K562 (cell line): ENCODE measurements around the gene ENTPD6. TPM values are rescaled to one million over a fixed set of nuclear protein-coding genes. Genes with fewer than 3 reads are reported as not detected.

Source experiments
- ATAC-seq: fragments of 200-7000 bp; cut with Tn5 transposase; 3 replicates; pipeline ENCODE4 v1.9.1; 2020; ENCODE audit warnings: moderate library complexity
- BruUV-seq: library from RNA; stranded (reverse); fragments of 400-500 nt; replicated peaks from 2 replicates; lab custom pipeline; 2021; lab: Mats Ljungman, UMichigan
- CTCF ChIA-PET: fragments of 300-600 bp; formaldehyde crosslinking; extraction: SDS; loops from one replicate; lab custom pipeline; 2021; ENCODE audit warnings: low intra/inter-chr PET ratio; lab: Yijun Ruan, JAX
- POLR2A ChIA-PET: fragments of 300-600, 350-650 bp; sonication (Branson Sonifier 250); formaldehyde crosslinking; extraction: SDS; loops from one replicate; lab custom pipeline; 2021; ENCODE audit warnings: antibody characterized with exemption, inconsistent platforms; lab: Yijun Ruan, JAX
- DNase-seq, 4 experiments: peaks; one replicate each; pipeline versions ENCODE4 v3.0.0 to v3.0.0-alpha.2; 2011 to 2018; ENCODE audit warnings: low spot score in 3 of 4, mixed read lengths in 3 of 4; ENCODE audit errors: extremely low read depth in 1 of 4
- FAIRE-seq: peaks from 2 replicates; lab custom pipeline; 2011; peaks lifted over from hg19 to GRCh38; lab: Jason Lieb, UNC
- H2AFZ ChIP-seq: 2 replicates; pipeline ENCODE4 v1.6.0; 2011; ENCODE audit warnings: low read depth, low read length, control low read depth, inconsistent platforms
- H3K27ac ChIP-seq: fragments of 200-600 bp; 3 replicates; pipeline ENCODE4 v1.8.0; 2011; ENCODE audit warnings: low read depth, mild to moderate bottlenecking, control low read depth, inconsistent platforms, low read length, moderate library complexity, mixed read lengths; ENCODE audit errors: extremely low read depth
- H3K27me3 ChIP-seq, 2 experiments: fragments of 300-600 bp in 1 of 2; 2 replicates in 1 of 2; 3 replicates in 1 of 2; pipeline versions ENCODE4 v1.6.0 to v1.8.0; 2011; ENCODE audit warnings: inconsistent platforms in 2 of 2, low read length in 2 of 2, mild to moderate bottlenecking in 1 of 2, mixed read lengths in 1 of 2, moderate library complexity in 1 of 2; ENCODE audit not compliant: control insufficient read depth in 2 of 2, insufficient read depth in 2 of 2
- H3K36me3 ChIP-seq: fragments of 300-600 bp; 3 replicates; pipeline ENCODE4 v1.8.0; 2011; ENCODE audit warnings: mild to moderate bottlenecking, low read length, inconsistent platforms; ENCODE audit not compliant: control insufficient read depth, insufficient read depth
- H3K4me1 ChIP-seq, 2 experiments: fragments of 200-600 bp in 1 of 2; replicated peaks in 1 of 2; 2 replicates in 1 of 2; 3 replicates in 1 of 2; pipeline versions ENCODE4 v1.5.1 to v1.8.0; 2011; ENCODE audit warnings: inconsistent platforms in 2 of 2, low read length in 2 of 2, mild to moderate bottlenecking in 1 of 2, mixed read lengths in 1 of 2, moderate library complexity in 1 of 2; ENCODE audit not compliant: control insufficient read depth in 2 of 2, insufficient read depth in 2 of 2
- H3K4me2 ChIP-seq: 2 replicates; pipeline ENCODE4 v1.6.1; 2011; ENCODE audit warnings: low read length, control low read depth, inconsistent platforms, mixed read lengths; ENCODE audit not compliant: insufficient read depth
- H3K4me3 ChIP-seq: fragments of 200-600 bp; sonication (generic), shearing (Covaris generic); 2 replicates; pipeline ENCODE4 v1.5.1; 2016; ENCODE audit warnings: control low read depth, inconsistent platforms
- H3K79me2 ChIP-seq: fragments of 200-600 bp; 3 replicates; pipeline ENCODE4 v1.8.0; 2011; ENCODE audit warnings: low read length, inconsistent platforms; ENCODE audit not compliant: control insufficient read depth, insufficient read depth
- H3K9ac ChIP-seq, 2 experiments: 2 replicates each; pipeline versions ENCODE4 v1.6.0 to v1.6.1; 2011; ENCODE audit warnings: low read depth in 2 of 2, low read length in 2 of 2, control low read depth in 1 of 2, inconsistent platforms in 1 of 2, mild to moderate bottlenecking in 1 of 2, mixed read lengths in 1 of 2; ENCODE audit not compliant: insufficient read depth in 1 of 2
- H3K9me1 ChIP-seq: one replicate; pipeline ENCODE4 v1.6.0; 2011; ENCODE audit warnings: inconsistent platforms, mild to moderate bottlenecking, low read length, moderate library complexity; ENCODE audit not compliant: control insufficient read depth, insufficient read depth
- H3K9me3 ChIP-seq: replicated peaks from 2 replicates; pipeline ENCODE4 v1.5.1; 2011; ENCODE audit warnings: low read depth, low read length, inconsistent platforms; ENCODE audit not compliant: control insufficient read depth, insufficient read depth
- H4K20me1 ChIP-seq: replicated peaks from 2 replicates; pipeline ENCODE4 v1.6.1; 2011; ENCODE audit warnings: low read length, inconsistent platforms, mixed read lengths; ENCODE audit not compliant: control insufficient read depth, insufficient read depth
- ATF7 ChIP-seq: fragments of 450-650 bp; IDR thresholded peaks from 2 replicates; pipeline ENCODE4 v1.7.1; 2014; ENCODE audit warnings: mild to moderate bottlenecking, moderate library complexity
- BCOR ChIP-seq: fragments of 450-650 bp; IDR thresholded peaks from 2 replicates; pipeline ENCODE4 v1.6.1; 2016
- GABPA ChIP-seq: fragments of 200-800 bp; sonication (Bioruptor generic); conservative IDR thresholded peaks from 2 replicates; pipeline ENCODE4 v1.6.1; 2016; ENCODE audit warnings: low read depth, missing genetic modification characterization, missing compliant biosample characterization
- POLR2H ChIP-seq: IDR thresholded peaks from 2 replicates; pipeline ENCODE4 v1.6.1; 2016; ENCODE audit warnings: missing genetic modification characterization, low read depth, mild to moderate bottlenecking, control low read depth, missing compliant biosample characterization, moderate library complexity
- SAFB2 ChIP-seq: fragments of 200-400 bp; formaldehyde crosslinking; IDR thresholded peaks from 2 replicates; pipeline ENCODE4 v1.6.1; 2018; ENCODE audit warnings: borderline replicate concordance, low read length, low read depth, moderate library complexity; ENCODE audit not compliant: severe bottlenecking
- ZNF253 ChIP-seq: fragments of 250-450 bp; sonication (Bioruptor Pico); conservative IDR thresholded peaks from 2 replicates; pipeline ENCODE4 v1.6.1; 2021; ENCODE audit warnings: mild to moderate bottlenecking
- ZNF444 ChIP-seq: fragments of 250-450 bp; sonication (Bioruptor Pico); IDR thresholded peaks from 2 replicates; pipeline ENCODE4 v1.4.0; 2020; ENCODE audit warnings: mild to moderate bottlenecking, moderate library complexity
- ZNF778 ChIP-seq: fragments of 450-650 bp; formaldehyde crosslinking; IDR thresholded peaks from 2 replicates; pipeline ENCODE4 v1.4.0; 2020; ENCODE audit warnings: mild to moderate bottlenecking, moderate library complexity
- WGBS: fragments of 100-300 bp; shearing (Covaris generic); methylation state at CpG from one replicate; pipeline ENCODE4 v1.1.6; 2016; ENCODE audit warnings: low coverage, mixed read lengths; ENCODE audit not compliant: insufficient coverage; ENCODE audit errors: missing lambda C conversion rate; 5-methylcytosine and 5-hydroxymethylcytosine counted together
- in situ Hi-C: fragments of 300-500 bp; cut with MboI; formaldehyde crosslinking; loops from 4 replicates; pipeline ENCODE4 v1.15.0; 2018; ENCODE audit warnings: inconsistent platforms, mixed read lengths
- intact Hi-C: fragments of 100-400 bp; cut with micrococcal nuclease; formaldehyde crosslinking; loops from 2 replicates; pipeline ENCODE4 v1.14.2; 2022
- polyA plus RNA-seq, 8 experiments: library from polyadenylated mRNA; depleted of rRNA in 4 of 8; stranded (reverse) in 5 of 8; unstranded in 3 of 8; fragments of >200 nt; fragmentation: Nextera tagmentation in 2 of 8; fragmentation: Illumina TruSeq in 1 of 8; extraction: Ambion mirVana in 2 of 8; extraction: Trizol in 1 of 8; gene quantifications; 2 replicates each; pipeline versions ENCODE4 v1.2.1 to v1.2.3, GENCODE V29; 2011 to 2014; ENCODE audit warnings: inconsistent platforms in 1 of 8, missing spikeins in 1 of 8
- total RNA-seq, 7 experiments: library from RNA; depleted of rRNA in 6 of 7; stranded (reverse); fragments of >200 nt in 6 of 7; fragmentation: Illumina TruSeq in 2 of 7; extraction: Trizol in 2 of 7; gene quantifications; 2 replicates each; pipeline versions ENCODE4 v1.2.1 to v1.2.3, GENCODE V29; 2011 to 2021; ENCODE audit warnings: low replicate concordance in 1 of 7
- TF ChIP-seq, protein P1 (sequence below): fragments of 450-650 bp; formaldehyde crosslinking; IDR thresholded peaks from 2 replicates; pipeline ENCODE4 v1.4.0; 2022; ENCODE audit warnings: missing genetic modification characterization

Gene ENTPD6
- total and polyA plus RNA-seq, 9 of the 15 experiments (the other 6 are each of a cell fraction or from before 2014, with no cell fraction given) = 0.82 to 36.8 (median 22.4) TPM

DNA sequence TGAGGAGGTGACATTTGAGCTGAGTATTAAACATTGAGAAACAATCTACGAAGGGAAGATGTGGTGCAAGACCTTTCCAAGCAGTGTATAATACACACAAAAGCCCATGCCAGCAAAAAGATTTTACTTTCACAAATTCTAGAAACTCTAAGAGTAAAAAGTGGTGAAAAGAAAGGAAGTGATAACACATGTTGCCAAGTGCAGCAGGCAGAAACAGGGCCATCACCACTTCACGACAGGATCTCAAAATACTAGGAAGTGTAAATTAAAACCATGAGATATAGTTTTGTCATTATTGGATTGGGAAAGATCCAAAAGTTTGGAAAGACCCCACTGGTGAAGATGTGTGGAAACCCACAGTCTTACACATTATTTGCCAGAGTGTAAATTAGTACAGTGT lies 1.7 kb upstream of the ENTPD6 start:
- WGBS = 22% methylated on average over 2 of the region's 2 CpGs
- CTCF ChIA-PET = no interaction called here
- ATAC-seq (no peak), DNase-seq (no peak), FAIRE-seq (no peak)
- Histone ChIP-seq H3K4me2 (no peak overlapping the region), H2AFZ (no peak overlapping the region), H3K4me1 (peaks cover 7 to 22% of the 10 kb centered on the region in 2 experiments; a peak in 4 of 5 replicates), H3K4me3 (no peak overlapping the region), H3K9me1 (peaks cover 2% of the 10 kb centered on the region), H3K27ac (no peak overlapping the region), H3K27me3 (peaks cover 5 to 15% of the 10 kb centered on the region in 2 experiments; a peak in 3 of 5 replicates), H3K9me3 (no peaks in the 10 kb centered on the region), H3K9ac (no peak overlapping the region), H4K20me1 (peaks cover 10% of the 10 kb centered on the region), H3K36me3 (peaks cover 2% of the 10 kb centered on the region; the same call in 1 of the 3 replicates), H3K79me2 (peaks cover 18% of the 10 kb centered on the region)
- in situ Hi-C loops (no loop called here), intact Hi-C loops (no loop called here)
- TF ChIP-seq GABPA (tag) (no peak), ZNF778 (CRISPR knock-in tag) (no peak), ATF7 (no peak), BCOR (no peak), ZNF444 (CRISPR knock-in tag) (no peak), POLR2H (no peak), SAFB2 (no peak), ZNF253 (CRISPR knock-in tag) (no peak)
- TF ChIP-seq, protein P1, sequence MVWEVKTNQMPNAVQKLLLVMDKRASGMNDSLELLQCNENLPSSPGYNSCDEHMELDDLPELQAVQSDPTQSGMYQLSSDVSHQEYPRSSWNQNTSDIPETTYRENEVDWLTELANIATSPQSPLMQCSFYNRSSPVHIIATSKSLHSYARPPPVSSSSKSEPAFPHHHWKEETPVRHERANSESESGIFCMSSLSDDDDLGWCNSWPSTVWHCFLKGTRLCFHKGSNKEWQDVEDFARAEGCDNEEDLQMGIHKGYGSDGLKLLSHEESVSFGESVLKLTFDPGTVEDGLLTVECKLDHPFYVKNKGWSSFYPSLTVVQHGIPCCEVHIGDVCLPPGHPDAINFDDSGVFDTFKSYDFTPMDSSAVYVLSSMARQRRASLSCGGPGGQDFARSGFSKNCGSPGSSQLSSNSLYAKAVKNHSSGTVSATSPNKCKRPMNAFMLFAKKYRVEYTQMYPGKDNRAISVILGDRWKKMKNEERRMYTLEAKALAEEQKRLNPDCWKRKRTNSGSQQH (CRISPR knock-in tag) = no peak
- no TSS peak for BruUV-seq
- POLR2A ChIA-PET = interaction anchor here (2.1 kb wide), 1 partner anchor 11 kb away, joined by 7 read pairs; no protein-coding TSS in a partner anchor
